PC-9 (cell line): ENCODE data around the gene SH3RF3. TPM values are rescaled to one million over a fixed set of nuclear protein-coding genes. Genes with fewer than 3 reads are reported as not detected.

ENCODE experiments used
- BruUV-seq: library from RNA; stranded (reverse); fragments of 400-500 nt; replicated peaks from 2 replicates; lab custom pipeline; 2021; lab: Mats Ljungman, UMichigan
- CTCF ChIA-PET: fragments of 300-600 bp; sonication (Branson Sonifier 250); formaldehyde crosslinking; loops from one replicate; lab custom pipeline; 2022; ENCODE audit warnings: antibody characterized with exemption; lab: Charles Lee
- POLR2A ChIA-PET: fragments of 300-600 bp; sonication (Branson Sonifier 250); formaldehyde crosslinking; loops from one replicate; lab custom pipeline; 2022; ENCODE audit warnings: antibody characterized with exemption; ENCODE audit not compliant: unreplicated experiment; lab: Charles Lee
- DNase-seq, 2 experiments: peaks; one replicate each; pipeline versions ENCODE4 v3.0.0 to v3.0.0-alpha.2; 2015 to 2022; ENCODE audit warnings: mixed read lengths in 1 of 2
- H2AFZ ChIP-seq: fragments of 200-600 bp; sonication (generic); 2 replicates; pipeline ENCODE4 v1.8.1; 2017; ENCODE audit warnings: antibody characterized with exemption
- H3F3A ChIP-seq: fragments of 200-600 bp; sonication (generic); 2 replicates; pipeline ENCODE4 v1.8.1; 2017; ENCODE audit warnings: antibody characterized with exemption, mild to moderate bottlenecking, low read depth; ENCODE audit not compliant: insufficient read depth
- H3K27ac ChIP-seq: fragments of 200-600 bp; sonication (generic); 2 replicates; pipeline ENCODE4 v1.6.1; 2016; ENCODE audit warnings: mixed run types
- H3K27me3 ChIP-seq: fragments of 200-600 bp; sonication (generic); 2 replicates; pipeline ENCODE4 v1.6.1; 2016; ENCODE audit warnings: low read depth, mixed run types; ENCODE audit not compliant: insufficient read depth
- H3K36me3 ChIP-seq: fragments of 200-600 bp; sonication (generic); 2 replicates; pipeline ENCODE4 v1.6.1; 2016; ENCODE audit warnings: low read depth, mixed run types
- H3K4me1 ChIP-seq: fragments of 200-600 bp; sonication (generic); replicated peaks from 2 replicates; pipeline ENCODE4 v1.6.1; 2016; ENCODE audit warnings: mixed run types; ENCODE audit not compliant: insufficient read depth
- H3K4me2 ChIP-seq: fragments of 200-600 bp; sonication (generic); 2 replicates; pipeline ENCODE4 v1.6.1; 2017; ENCODE audit warnings: mixed run types
- H3K4me3 ChIP-seq: fragments of 200-600 bp; sonication (generic); 2 replicates; pipeline ENCODE4 v1.6.1; 2016; ENCODE audit warnings: mixed run types
- H3K79me2 ChIP-seq: fragments of 200-600 bp; sonication (generic); 2 replicates; pipeline ENCODE4 v1.6.1; 2017; ENCODE audit warnings: low read depth, mixed run types
- H3K9me2 ChIP-seq: fragments of 200-600 bp; sonication (generic); 2 replicates; pipeline ENCODE4 v1.8.1; 2017; ENCODE audit warnings: mild to moderate bottlenecking; ENCODE audit not compliant: insufficient read depth
- H3K9me3 ChIP-seq: fragments of 200-600 bp; sonication (generic); 2 replicates; pipeline ENCODE4 v1.8.1; 2016; ENCODE audit warnings: low read depth; ENCODE audit not compliant: insufficient read depth
- H4K20me1 ChIP-seq: fragments of 200-600 bp; sonication (generic); 2 replicates; pipeline ENCODE4 v1.8.1; 2017; ENCODE audit not compliant: insufficient read depth
- EZH2 ChIP-seq: fragments of 200-600 bp; sonication (generic); IDR thresholded peaks from 2 replicates; pipeline ENCODE4 v1.8.0; 2017; ENCODE audit warnings: antibody characterized with exemption, low read depth
- intact Hi-C: fragments of 100-400 bp; cut with micrococcal nuclease; formaldehyde crosslinking; loops from one replicate; pipeline ENCODE4 v1.10.0; 2022; ENCODE audit not compliant: unreplicated experiment
- total RNA-seq: library from RNA; stranded (reverse); gene quantifications from 2 replicates; pipeline ENCODE4 v1.2.3, GENCODE V29; 2021
- TF ChIP-seq, protein P1 (sequence below): fragments of 200-600 bp; sonication (generic); conservative IDR thresholded peaks from 2 replicates; pipeline ENCODE4 v1.6.1; 2017; ENCODE audit warnings: mixed run types, antibody characterized with exemption, mild to moderate bottlenecking, moderate library complexity

SH3RF3 gene
- total RNA-seq, 1 experiment from 2014 or later: 6.1 TPM

DNA sequence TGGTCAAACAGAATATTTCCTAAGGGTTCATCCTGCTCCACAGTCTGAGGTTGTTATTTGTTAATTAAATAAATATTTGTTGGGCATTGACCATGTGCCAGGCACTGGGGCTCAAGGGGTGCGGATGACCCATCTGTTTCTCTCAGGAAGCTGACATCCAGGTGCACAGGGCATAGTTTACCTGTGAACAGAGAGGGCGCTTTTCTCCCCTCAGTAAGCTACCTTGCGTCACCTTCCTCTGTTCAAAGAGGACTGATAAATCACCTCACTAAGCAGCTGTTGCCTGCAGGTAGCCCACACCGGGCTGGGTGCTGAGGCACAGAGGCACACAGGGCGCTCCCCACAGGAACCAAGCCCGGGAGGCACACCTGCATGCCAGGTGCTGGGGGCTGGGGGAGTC lies 41.6 kb downstream of the SH3RF3 start:
- H4K20me1 ChIP-seq: peaks cover 7% of the 10 kb centered on the region
- no peak for TF ChIP-seq EZH2
- TF ChIP-seq, protein P1, sequence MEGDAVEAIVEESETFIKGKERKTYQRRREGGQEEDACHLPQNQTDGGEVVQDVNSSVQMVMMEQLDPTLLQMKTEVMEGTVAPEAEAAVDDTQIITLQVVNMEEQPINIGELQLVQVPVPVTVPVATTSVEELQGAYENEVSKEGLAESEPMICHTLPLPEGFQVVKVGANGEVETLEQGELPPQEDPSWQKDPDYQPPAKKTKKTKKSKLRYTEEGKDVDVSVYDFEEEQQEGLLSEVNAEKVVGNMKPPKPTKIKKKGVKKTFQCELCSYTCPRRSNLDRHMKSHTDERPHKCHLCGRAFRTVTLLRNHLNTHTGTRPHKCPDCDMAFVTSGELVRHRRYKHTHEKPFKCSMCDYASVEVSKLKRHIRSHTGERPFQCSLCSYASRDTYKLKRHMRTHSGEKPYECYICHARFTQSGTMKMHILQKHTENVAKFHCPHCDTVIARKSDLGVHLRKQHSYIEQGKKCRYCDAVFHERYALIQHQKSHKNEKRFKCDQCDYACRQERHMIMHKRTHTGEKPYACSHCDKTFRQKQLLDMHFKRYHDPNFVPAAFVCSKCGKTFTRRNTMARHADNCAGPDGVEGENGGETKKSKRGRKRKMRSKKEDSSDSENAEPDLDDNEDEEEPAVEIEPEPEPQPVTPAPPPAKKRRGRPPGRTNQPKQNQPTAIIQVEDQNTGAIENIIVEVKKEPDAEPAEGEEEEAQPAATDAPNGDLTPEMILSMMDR: no peak
- H3K27ac ChIP-seq: no peak overlapping the region
- POLR2A ChIA-PET: interaction anchor here (0.6 kb wide), 1 partner anchor 22 kb away, joined by 3 read pairs; no protein-coding TSS in a partner anchor
- DNase-seq: no peak
- BruUV-seq: no TSS peak
- no peaks in the 10 kb centered on the region for H3K27me3 ChIP-seq
- H3F3A ChIP-seq: no peaks in the 10 kb centered on the region
- H3K4me3 ChIP-seq: no peak overlapping the region
- no peaks in the 10 kb centered on the region; the same call in 1 of the 2 replicates for H3K9me3 ChIP-seq
- H3K4me1 ChIP-seq: 0 out of 2 replicates have a peak, but pooled peaks cover 6% of the 10 kb centered on the region
- H3K9me2 ChIP-seq: no peaks in the 10 kb centered on the region
- 0 out of 2 replicates have a peak, but pooled peaks cover 23% of the 10 kb centered on the region for H3K79me2 ChIP-seq
- no peak overlapping the region for H2AFZ ChIP-seq
- H3K36me3 ChIP-seq: no peaks in the 10 kb centered on the region
- CTCF ChIA-PET: no interaction called here
- intact Hi-C loops: no loop called here
- H3K4me2 ChIP-seq: no peak overlapping the region

DNA sequence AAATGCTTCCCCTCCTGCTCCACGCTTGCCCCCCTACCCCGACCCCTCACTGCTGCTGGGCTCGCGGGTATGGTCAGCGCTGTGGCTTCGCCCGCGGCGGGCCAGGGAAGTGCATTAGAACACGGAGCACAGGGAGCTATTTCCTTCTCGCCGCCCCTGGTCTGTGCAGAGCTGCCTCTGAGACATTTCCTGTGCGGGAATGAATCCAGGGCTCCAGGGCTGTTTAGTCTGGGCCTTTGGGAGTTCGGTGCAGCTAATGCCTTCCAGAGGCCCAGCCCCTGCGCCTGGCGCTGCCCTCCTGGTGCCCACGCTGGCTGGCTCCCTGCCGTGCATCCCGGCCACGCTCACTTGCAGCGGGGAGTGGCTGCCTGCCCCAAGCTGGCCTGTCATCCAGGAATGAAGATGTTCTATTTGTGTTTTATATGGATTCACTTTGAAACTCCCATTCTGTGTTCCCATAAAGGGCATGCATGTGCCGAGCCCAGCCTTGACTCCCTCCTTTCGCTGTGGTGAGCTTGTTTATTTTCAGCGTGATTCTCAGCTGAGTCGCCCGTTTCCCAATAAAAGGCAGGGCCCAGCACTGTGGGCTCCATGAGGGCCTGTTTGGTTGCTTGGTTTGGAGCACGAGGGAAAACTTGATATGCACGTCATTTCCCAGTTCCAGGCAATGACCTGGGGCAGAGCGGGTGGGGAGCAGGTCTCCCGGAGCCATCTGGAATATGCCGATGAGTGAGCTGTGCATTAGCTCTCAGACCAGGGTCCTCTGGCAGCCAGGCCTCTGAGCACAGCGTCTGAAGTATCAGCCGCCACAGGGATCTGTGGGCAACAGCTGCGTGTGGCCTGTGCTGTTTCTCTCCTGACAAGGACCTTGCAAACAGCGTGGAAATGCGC lies 42.7 kb downstream of the SH3RF3 start:
- no peak for DNase-seq
- Histone ChIP-seq H3K9me3 (no peaks in the 10 kb centered on the region; the same call in 1 of the 2 replicates), H2AFZ (no peak overlapping the region), H3K9me2 (no peaks in the 10 kb centered on the region), H4K20me1 (peaks cover 7% of the 10 kb centered on the region), H3K27me3 (no peaks in the 10 kb centered on the region), H3K36me3 (no peaks in the 10 kb centered on the region), H3K79me2 (0 out of 2 replicates have a peak, but pooled peaks cover 23% of the 10 kb centered on the region), H3K4me2 (no peak overlapping the region), H3K27ac (no peak overlapping the region), H3F3A (no peaks in the 10 kb centered on the region), H3K4me3 (no peak overlapping the region), H3K4me1 (no peaks in the 10 kb centered on the region)
- POLR2A ChIA-PET: no interaction called here
- BruUV-seq: no TSS peak
- TF ChIP-seq EZH2: no peak
- TF ChIP-seq, protein P1: no peak
- intact Hi-C loops: no loop called here
- CTCF ChIA-PET: no interaction called here

DNA sequence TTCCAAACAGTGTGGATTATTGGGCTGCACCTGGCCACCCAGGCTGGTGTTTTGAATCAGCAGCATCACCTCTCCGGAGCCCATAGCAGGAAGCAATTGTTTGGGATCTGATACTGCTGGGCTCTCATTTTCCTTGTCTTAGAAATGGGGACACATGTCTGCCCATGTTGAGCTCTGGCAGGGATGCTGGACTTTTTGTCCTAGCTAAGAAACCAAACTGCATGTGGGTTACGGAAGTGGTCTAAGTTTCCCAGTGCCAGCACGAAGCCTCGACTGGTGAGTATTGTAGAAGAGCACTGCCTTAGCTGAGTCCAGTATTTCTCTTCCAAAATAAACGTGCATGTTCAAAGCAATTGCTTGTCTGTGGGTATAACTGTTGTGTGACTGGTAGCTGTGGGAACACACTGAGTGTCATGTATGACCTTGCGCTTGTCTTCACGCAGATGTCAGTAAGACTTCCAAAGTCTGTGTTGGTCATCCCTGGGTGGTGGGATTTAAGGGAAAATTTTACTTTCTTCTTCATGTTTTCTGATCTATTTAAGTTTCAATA lies 43.6 kb downstream of the SH3RF3 start:
- H2AFZ ChIP-seq: no peak overlapping the region
- no peaks in the 10 kb centered on the region for H3K27me3 ChIP-seq
- CTCF ChIA-PET: no interaction called here
- H3K36me3 ChIP-seq: no peaks in the 10 kb centered on the region
- H3K4me1 ChIP-seq: peaks cover 7% of the 10 kb centered on the region; the same call in 1 of the 2 replicates
- no peak overlapping the region for H3K4me3 ChIP-seq
- peaks cover 7% of the 10 kb centered on the region for H4K20me1 ChIP-seq
- peaks cover 29% of the 10 kb centered on the region; the same call in 1 of the 2 replicates for H3K79me2 ChIP-seq
- DNase-seq: no peak
- H3K9me2 ChIP-seq: no peaks in the 10 kb centered on the region
- no TSS peak for BruUV-seq
- intact Hi-C loops: no loop called here
- H3F3A ChIP-seq: no peaks in the 10 kb centered on the region
- H3K9me3 ChIP-seq: no peaks in the 10 kb centered on the region; the same call in 1 of the 2 replicates
- POLR2A ChIA-PET: no interaction called here
- no peak overlapping the region for H3K4me2 ChIP-seq
- no peak overlapping the region for H3K27ac ChIP-seq
- TF ChIP-seq EZH2: no peak
- TF ChIP-seq, protein P1: no peak
